SK-N-SH (cell line): ENCODE measurements around the gene TSC1.

Source experiments
- ELF1 ChIP-seq: IDR thresholded peaks from 2 replicates; pipeline ENCODE4 v1.4.0; 2012
- EZH2phosphoT487 ChIP-seq: fragments of 200-600 bp; sonication (generic); IDR thresholded peaks from 2 replicates; pipeline ENCODE4 v1.6.1; 2017; ENCODE audit warnings: low read depth, mixed run types, mild to moderate bottlenecking, antibody characterized with exemption, moderate library complexity, borderline replicate concordance
- RCOR1 ChIP-seq: fragments of 150-350 bp; IDR thresholded peaks from 2 replicates; pipeline ENCODE4 v1.6.1; 2017; ENCODE audit warnings: antibody characterized with exemption, low read length
- TEAD4 ChIP-seq: IDR thresholded peaks from 2 replicates; pipeline ENCODE4 v1.4.0; 2012; ENCODE audit warnings: mild to moderate bottlenecking, borderline replicate concordance; ENCODE audit not compliant: insufficient read depth
- YY1 ChIP-seq: IDR thresholded peaks from 2 replicates; pipeline ENCODE4 v1.4.0; 2012; ENCODE audit warnings: low read depth, mild to moderate bottlenecking
- TF ChIP-seq, protein P1 (sequence below): fragments of 200-600 bp; sonication (generic); IDR thresholded peaks from 2 replicates; pipeline ENCODE4 v1.6.1; 2017; ENCODE audit warnings: antibody characterized with exemption, mild to moderate bottlenecking, moderate library complexity
- TF ChIP-seq, protein P2 (sequence below): fragments of 150-350 bp; IDR thresholded peaks from 2 replicates; pipeline ENCODE4 v1.6.1; 2017; ENCODE audit warnings: antibody characterized with exemption, low read length, low read depth, borderline replicate concordance

DNA sequence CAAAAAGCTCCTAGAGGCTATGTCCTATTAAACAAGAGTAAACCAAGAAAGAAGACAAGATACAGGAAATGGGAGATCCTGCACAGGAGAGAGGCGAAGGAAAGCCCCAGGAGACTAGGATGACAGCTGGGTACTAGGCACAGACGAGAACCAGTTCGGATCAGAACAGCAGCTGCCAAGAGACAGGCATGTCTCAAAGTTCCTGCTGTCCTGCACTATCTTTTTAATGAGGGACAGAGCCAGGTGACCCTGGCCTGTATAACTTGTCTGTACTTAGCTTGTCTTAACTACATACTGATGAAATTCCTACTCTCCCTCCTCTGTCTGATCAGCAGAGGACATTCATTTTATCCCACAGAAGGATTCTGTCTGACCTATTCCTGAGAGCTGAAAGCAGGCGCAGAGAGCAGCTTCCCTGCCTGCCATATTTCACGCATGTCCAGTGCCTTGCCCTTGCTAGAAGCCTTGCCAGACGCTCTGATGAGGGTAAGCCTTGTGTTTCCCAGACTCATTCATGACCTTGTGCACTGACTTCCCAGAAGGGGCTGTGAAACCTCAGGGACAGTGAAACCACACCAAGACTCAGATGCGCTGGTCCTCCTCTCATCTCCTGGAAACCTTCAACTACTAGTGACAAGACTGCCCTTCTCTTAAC lies 24.7 kb downstream of the TSC1 start:
- TF ChIP-seq, protein P1, sequence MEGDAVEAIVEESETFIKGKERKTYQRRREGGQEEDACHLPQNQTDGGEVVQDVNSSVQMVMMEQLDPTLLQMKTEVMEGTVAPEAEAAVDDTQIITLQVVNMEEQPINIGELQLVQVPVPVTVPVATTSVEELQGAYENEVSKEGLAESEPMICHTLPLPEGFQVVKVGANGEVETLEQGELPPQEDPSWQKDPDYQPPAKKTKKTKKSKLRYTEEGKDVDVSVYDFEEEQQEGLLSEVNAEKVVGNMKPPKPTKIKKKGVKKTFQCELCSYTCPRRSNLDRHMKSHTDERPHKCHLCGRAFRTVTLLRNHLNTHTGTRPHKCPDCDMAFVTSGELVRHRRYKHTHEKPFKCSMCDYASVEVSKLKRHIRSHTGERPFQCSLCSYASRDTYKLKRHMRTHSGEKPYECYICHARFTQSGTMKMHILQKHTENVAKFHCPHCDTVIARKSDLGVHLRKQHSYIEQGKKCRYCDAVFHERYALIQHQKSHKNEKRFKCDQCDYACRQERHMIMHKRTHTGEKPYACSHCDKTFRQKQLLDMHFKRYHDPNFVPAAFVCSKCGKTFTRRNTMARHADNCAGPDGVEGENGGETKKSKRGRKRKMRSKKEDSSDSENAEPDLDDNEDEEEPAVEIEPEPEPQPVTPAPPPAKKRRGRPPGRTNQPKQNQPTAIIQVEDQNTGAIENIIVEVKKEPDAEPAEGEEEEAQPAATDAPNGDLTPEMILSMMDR, result no peak
- TF ChIP-seq, protein P2, sequence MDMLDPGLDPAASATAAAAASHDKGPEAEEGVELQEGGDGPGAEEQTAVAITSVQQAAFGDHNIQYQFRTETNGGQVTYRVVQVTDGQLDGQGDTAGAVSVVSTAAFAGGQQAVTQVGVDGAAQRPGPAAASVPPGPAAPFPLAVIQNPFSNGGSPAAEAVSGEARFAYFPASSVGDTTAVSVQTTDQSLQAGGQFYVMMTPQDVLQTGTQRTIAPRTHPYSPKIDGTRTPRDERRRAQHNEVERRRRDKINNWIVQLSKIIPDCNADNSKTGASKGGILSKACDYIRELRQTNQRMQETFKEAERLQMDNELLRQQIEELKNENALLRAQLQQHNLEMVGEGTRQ, result no peak
- TF ChIP-seq EZH2phosphoT487 (no peak), RCOR1 (no peak), TEAD4 (no peak), ELF1 (no peak), YY1 (no peak)
